PC-9 (cell line): ENCODE measurements around the gene C17orf107. TPM values are rescaled to one million over a fixed set of nuclear protein-coding genes. Genes with fewer than 3 reads are reported as not detected.

ENCODE experiments used
- BruUV-seq: library from RNA; stranded (reverse); fragments of 400-500 nt; replicated peaks from 2 replicates; lab custom pipeline; 2021; lab: Mats Ljungman, UMichigan
- CTCF ChIA-PET: fragments of 300-600 bp; sonication (Branson Sonifier 250); formaldehyde crosslinking; loops from one replicate; lab custom pipeline; 2022; ENCODE audit warnings: antibody characterized with exemption; lab: Charles Lee
- POLR2A ChIA-PET: fragments of 300-600 bp; sonication (Branson Sonifier 250); formaldehyde crosslinking; loops from one replicate; lab custom pipeline; 2022; ENCODE audit warnings: antibody characterized with exemption; ENCODE audit not compliant: unreplicated experiment; lab: Charles Lee
- DNase-seq, 2 experiments: peaks; one replicate each; pipeline versions ENCODE4 v3.0.0 to v3.0.0-alpha.2; 2015 to 2022; ENCODE audit warnings: mixed read lengths in 1 of 2
- H2AFZ ChIP-seq: fragments of 200-600 bp; sonication (generic); 2 replicates; pipeline ENCODE4 v1.8.1; 2017; ENCODE audit warnings: antibody characterized with exemption
- H3F3A ChIP-seq: fragments of 200-600 bp; sonication (generic); 2 replicates; pipeline ENCODE4 v1.8.1; 2017; ENCODE audit warnings: antibody characterized with exemption, mild to moderate bottlenecking, low read depth; ENCODE audit not compliant: insufficient read depth
- H3K27ac ChIP-seq: fragments of 200-600 bp; sonication (generic); 2 replicates; pipeline ENCODE4 v1.6.1; 2016; ENCODE audit warnings: mixed run types
- H3K27me3 ChIP-seq: fragments of 200-600 bp; sonication (generic); 2 replicates; pipeline ENCODE4 v1.6.1; 2016; ENCODE audit warnings: low read depth, mixed run types; ENCODE audit not compliant: insufficient read depth
- H3K36me3 ChIP-seq: fragments of 200-600 bp; sonication (generic); 2 replicates; pipeline ENCODE4 v1.6.1; 2016; ENCODE audit warnings: low read depth, mixed run types
- H3K4me1 ChIP-seq: fragments of 200-600 bp; sonication (generic); replicated peaks from 2 replicates; pipeline ENCODE4 v1.6.1; 2016; ENCODE audit warnings: mixed run types; ENCODE audit not compliant: insufficient read depth
- H3K4me2 ChIP-seq: fragments of 200-600 bp; sonication (generic); 2 replicates; pipeline ENCODE4 v1.6.1; 2017; ENCODE audit warnings: mixed run types
- H3K4me3 ChIP-seq: fragments of 200-600 bp; sonication (generic); 2 replicates; pipeline ENCODE4 v1.6.1; 2016; ENCODE audit warnings: mixed run types
- H3K79me2 ChIP-seq: fragments of 200-600 bp; sonication (generic); 2 replicates; pipeline ENCODE4 v1.6.1; 2017; ENCODE audit warnings: low read depth, mixed run types
- H3K9me2 ChIP-seq: fragments of 200-600 bp; sonication (generic); 2 replicates; pipeline ENCODE4 v1.8.1; 2017; ENCODE audit warnings: mild to moderate bottlenecking; ENCODE audit not compliant: insufficient read depth
- H3K9me3 ChIP-seq: fragments of 200-600 bp; sonication (generic); 2 replicates; pipeline ENCODE4 v1.8.1; 2016; ENCODE audit warnings: low read depth; ENCODE audit not compliant: insufficient read depth
- H4K20me1 ChIP-seq: fragments of 200-600 bp; sonication (generic); 2 replicates; pipeline ENCODE4 v1.8.1; 2017; ENCODE audit not compliant: insufficient read depth
- CTCF ChIP-seq: fragments of 200-600 bp; sonication (generic); conservative IDR thresholded peaks from 2 replicates; pipeline ENCODE4 v1.6.1; 2017; ENCODE audit warnings: mixed run types, antibody characterized with exemption, mild to moderate bottlenecking, moderate library complexity
- EZH2 ChIP-seq: fragments of 200-600 bp; sonication (generic); IDR thresholded peaks from 2 replicates; pipeline ENCODE4 v1.8.0; 2017; ENCODE audit warnings: antibody characterized with exemption, low read depth
- intact Hi-C: fragments of 100-400 bp; cut with micrococcal nuclease; formaldehyde crosslinking; loops from one replicate; pipeline ENCODE4 v1.10.0; 2022; ENCODE audit not compliant: unreplicated experiment
- total RNA-seq: library from RNA; stranded (reverse); gene quantifications from 2 replicates; pipeline ENCODE4 v1.2.3, GENCODE V29; 2021

C17orf107 gene
- total RNA-seq, 1 experiment from 2014 or later: 3.1 TPM

GRCh38 chr17:4939796-4940554 lies 40.6 kb downstream of the C17orf107 start, which contains the start of the genes RNF167 and SLC25A11:
Gene RNF167, plus strand, starts transcription at chr17:4940268. Its CDS starts 642 bp downstream, at chr17:4940910.
Gene SLC25A11, minus strand, starts transcription at chr17:4940046. Its CDS starts 136 bp downstream, at chr17:4939910.
- no TSS peak for BruUV-seq

GRCh38 chr17:4940555-4941318 lies 41.4 kb downstream of the C17orf107 start:
- CTCF ChIA-PET: interaction anchor here (0.8 to 1.4 kb wide), 3 partner anchors 26 to 150 kb away, joined by 3 to 16 read pairs (median 4); no protein-coding TSS in a partner anchor
- H3K79me2 ChIP-seq: peaks cover 69% of the 10 kb centered on the region
- intact Hi-C loops: loop anchor here (1.0 to 10.0 kb wide), 3 partner anchors 9 to 106 kb away; partner anchors contain the start of genes MINK1 and SPAG7
- H4K20me1 ChIP-seq: peaks cover 20% of the 10 kb centered on the region
- TSS peak; percentile 82 for BruUV-seq
- peak overlapping the region; percentile 87 for H3K27ac ChIP-seq
- H3F3A ChIP-seq: peaks cover 67% of the 10 kb centered on the region
- peak overlapping the region; percentile 93 for H3K4me3 ChIP-seq
- H3K27me3 ChIP-seq: no peaks in the 10 kb centered on the region
- peaks cover 32% of the 10 kb centered on the region for H3K4me1 ChIP-seq
- H2AFZ ChIP-seq: peak overlapping the region; percentile 79
- TF ChIP-seq EZH2 (no peak), CTCF (no peak)
- H3K4me2 ChIP-seq: peak overlapping the region; percentile 100
- H3K9me3 ChIP-seq: no peaks in the 10 kb centered on the region
- DNase-seq: no peak
- no peaks in the 10 kb centered on the region for H3K9me2 ChIP-seq
- H3K36me3 ChIP-seq: peaks cover 26% of the 10 kb centered on the region
- POLR2A ChIA-PET: interaction anchor here (0.5 to 2.3 kb wide), 7 partner anchors 8 to 419 kb away, joined by 3 to 20 read pairs (median 13); partner anchors contain the start of genes PFN1 and SPAG7

More at GRCh38 chr17:4939796-4940554, 40.6 kb downstream of the C17orf107 start, which contains the start of the genes RNF167 and SLC25A11:
- H3K4me1 ChIP-seq: peaks cover 24% of the 10 kb centered on the region
- ChIA-PET POLR2A (interaction anchor here (0.5 to 2.3 kb wide), 8 partner anchors 8 to 418 kb away, joined by 3 to 20 read pairs (median 10); partner anchors contain the start of genes PFN1 and SPAG7), CTCF (interaction anchor here (0.7 to 1.4 kb wide), 4 partner anchors 17 to 150 kb away, joined by 3 to 16 read pairs (median 5); no protein-coding TSS in a partner anchor)
- no peaks in the 10 kb centered on the region for H3K9me3 ChIP-seq
- TF ChIP-seq CTCF (no peak), EZH2 (no peak)
- intact Hi-C loops: loop anchor here (1.0 to 10.0 kb wide), 4 partner anchors 9 to 105 kb away; partner anchors contain the start of genes MINK1 and SPAG7
- H3F3A ChIP-seq: peaks cover 61% of the 10 kb centered on the region
- no peaks in the 10 kb centered on the region for H3K27me3 ChIP-seq
- H2AFZ ChIP-seq: peak within 1 kb of the TSS; percentile 92
- no peaks in the 10 kb centered on the region for H3K9me2 ChIP-seq
- DNase-seq: peak; percentile 98
- peaks cover 63% of the 10 kb centered on the region for H3K79me2 ChIP-seq
- peak within 1 kb of the TSS; percentile 87 for H3K27ac ChIP-seq
- peaks cover 21% of the 10 kb centered on the region for H3K36me3 ChIP-seq
- peaks cover 13% of the 10 kb centered on the region for H4K20me1 ChIP-seq
- peak within 1 kb of the TSS; percentile 93 for H3K4me3 ChIP-seq
- H3K4me2 ChIP-seq: peak within 1 kb of the TSS; percentile 100

- Histone ChIP-seq H3K9me3 (no peaks in the 10 kb centered on the region), H3K27me3 (no peaks in the 10 kb centered on the region), H3K36me3 (peaks cover 29% of the 10 kb centered on the region), H2AFZ (peak overlapping the region; percentile 79; the same call in 1 of the 2 replicates), H3K79me2 (peaks cover 75% of the 10 kb centered on the region), H3K4me2 (peak overlapping the region; percentile 100), H3K4me3 (peak overlapping the region; percentile 93), H3K27ac (peak overlapping the region; percentile 87), H3K4me1 (peaks cover 37% of the 10 kb centered on the region), H3F3A (peaks cover 72% of the 10 kb centered on the region), H4K20me1 (peaks cover 25% of the 10 kb centered on the region), H3K9me2 (no peaks in the 10 kb centered on the region)
- TF ChIP-seq EZH2 (no peak), CTCF (no peak)
- DNase-seq: no peak
- ChIA-PET POLR2A (interaction anchor here (2.3 kb wide), 1 partner anchor 26 kb away, joined by 19 read pairs; the partner anchor contains the start of gene SPAG7), CTCF (no interaction called here)
- no TSS peak for BruUV-seq
- intact Hi-C loops: loop anchor here (10.0 kb wide), 1 partner anchor 106 kb away; the partner anchor contains the start of gene MINK1
Observed at GRCh38 chr17:4941319-4941610, 41.9 kb downstream of the C17orf107 start.
